ENCODE data around the gene NTSR1.

Gene NTSR1

DNA sequence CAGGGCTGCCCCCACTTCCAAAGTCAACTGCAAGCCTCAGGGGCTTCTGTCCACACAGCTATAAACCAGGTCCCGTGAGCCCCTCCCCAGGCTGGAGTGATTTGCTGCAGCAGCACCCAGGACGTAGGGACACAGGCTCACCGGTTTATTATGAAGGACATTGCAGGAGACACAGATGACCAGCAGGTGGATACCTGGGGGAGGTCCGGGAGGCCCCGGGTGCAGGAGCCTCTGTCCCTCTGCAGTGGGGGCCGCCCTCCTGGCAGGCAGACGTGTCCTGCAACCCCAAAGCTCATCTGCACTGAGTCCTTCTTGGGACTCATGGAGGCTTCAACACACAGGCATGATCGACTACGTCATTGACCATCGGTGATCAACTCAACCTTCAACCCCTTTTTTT is 14.5 kb upstream of the NTSR1 start:
- TF ChIP-seq, protein P1, sequence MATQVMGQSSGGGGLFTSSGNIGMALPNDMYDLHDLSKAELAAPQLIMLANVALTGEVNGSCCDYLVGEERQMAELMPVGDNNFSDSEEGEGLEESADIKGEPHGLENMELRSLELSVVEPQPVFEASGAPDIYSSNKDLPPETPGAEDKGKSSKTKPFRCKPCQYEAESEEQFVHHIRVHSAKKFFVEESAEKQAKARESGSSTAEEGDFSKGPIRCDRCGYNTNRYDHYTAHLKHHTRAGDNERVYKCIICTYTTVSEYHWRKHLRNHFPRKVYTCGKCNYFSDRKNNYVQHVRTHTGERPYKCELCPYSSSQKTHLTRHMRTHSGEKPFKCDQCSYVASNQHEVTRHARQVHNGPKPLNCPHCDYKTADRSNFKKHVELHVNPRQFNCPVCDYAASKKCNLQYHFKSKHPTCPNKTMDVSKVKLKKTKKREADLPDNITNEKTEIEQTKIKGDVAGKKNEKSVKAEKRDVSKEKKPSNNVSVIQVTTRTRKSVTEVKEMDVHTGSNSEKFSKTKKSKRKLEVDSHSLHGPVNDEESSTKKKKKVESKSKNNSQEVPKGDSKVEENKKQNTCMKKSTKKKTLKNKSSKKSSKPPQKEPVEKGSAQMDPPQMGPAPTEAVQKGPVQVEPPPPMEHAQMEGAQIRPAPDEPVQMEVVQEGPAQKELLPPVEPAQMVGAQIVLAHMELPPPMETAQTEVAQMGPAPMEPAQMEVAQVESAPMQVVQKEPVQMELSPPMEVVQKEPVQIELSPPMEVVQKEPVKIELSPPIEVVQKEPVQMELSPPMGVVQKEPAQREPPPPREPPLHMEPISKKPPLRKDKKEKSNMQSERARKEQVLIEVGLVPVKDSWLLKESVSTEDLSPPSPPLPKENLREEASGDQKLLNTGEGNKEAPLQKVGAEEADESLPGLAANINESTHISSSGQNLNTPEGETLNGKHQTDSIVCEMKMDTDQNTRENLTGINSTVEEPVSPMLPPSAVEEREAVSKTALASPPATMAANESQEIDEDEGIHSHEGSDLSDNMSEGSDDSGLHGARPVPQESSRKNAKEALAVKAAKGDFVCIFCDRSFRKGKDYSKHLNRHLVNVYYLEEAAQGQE (IDR thresholded peaks at IDR 0.05; ENCODE audit: insufficient replicate concordance, low read depth) = no peak
- TF ChIP-seq, protein P2, sequence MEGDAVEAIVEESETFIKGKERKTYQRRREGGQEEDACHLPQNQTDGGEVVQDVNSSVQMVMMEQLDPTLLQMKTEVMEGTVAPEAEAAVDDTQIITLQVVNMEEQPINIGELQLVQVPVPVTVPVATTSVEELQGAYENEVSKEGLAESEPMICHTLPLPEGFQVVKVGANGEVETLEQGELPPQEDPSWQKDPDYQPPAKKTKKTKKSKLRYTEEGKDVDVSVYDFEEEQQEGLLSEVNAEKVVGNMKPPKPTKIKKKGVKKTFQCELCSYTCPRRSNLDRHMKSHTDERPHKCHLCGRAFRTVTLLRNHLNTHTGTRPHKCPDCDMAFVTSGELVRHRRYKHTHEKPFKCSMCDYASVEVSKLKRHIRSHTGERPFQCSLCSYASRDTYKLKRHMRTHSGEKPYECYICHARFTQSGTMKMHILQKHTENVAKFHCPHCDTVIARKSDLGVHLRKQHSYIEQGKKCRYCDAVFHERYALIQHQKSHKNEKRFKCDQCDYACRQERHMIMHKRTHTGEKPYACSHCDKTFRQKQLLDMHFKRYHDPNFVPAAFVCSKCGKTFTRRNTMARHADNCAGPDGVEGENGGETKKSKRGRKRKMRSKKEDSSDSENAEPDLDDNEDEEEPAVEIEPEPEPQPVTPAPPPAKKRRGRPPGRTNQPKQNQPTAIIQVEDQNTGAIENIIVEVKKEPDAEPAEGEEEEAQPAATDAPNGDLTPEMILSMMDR (IDR thresholded peaks at IDR 0.05; ENCODE audit: insufficient read depth, low read length) = no peak
- TF ChIP-seq SPI1 (IDR thresholded peaks at IDR 0.05; ENCODE audit: borderline replicate concordance, low read depth) (no peak), GABPA (IDR thresholded peaks at IDR 0.05; ENCODE audit: low read depth) (no peak), POLR2AphosphoS5 (IDR thresholded peaks at IDR 0.05; ENCODE audit: low read depth) (no peak)
- H3K27me3 ChIP-seq (ENCODE audit: insufficient read depth, poor library complexity, severe bottlenecking) = no peaks in the 10 kb centered on the region
- H3K4me3 ChIP-seq (replicated peaks; ENCODE audit: insufficient read depth, low read length) = no peak overlapping the region
- H3K27ac ChIP-seq (replicated peaks) = no peak overlapping the region
- no peak for DNase-seq (ENCODE audit: low read depth in 1 of 2, low spot score in 1 of 2)

DNA sequence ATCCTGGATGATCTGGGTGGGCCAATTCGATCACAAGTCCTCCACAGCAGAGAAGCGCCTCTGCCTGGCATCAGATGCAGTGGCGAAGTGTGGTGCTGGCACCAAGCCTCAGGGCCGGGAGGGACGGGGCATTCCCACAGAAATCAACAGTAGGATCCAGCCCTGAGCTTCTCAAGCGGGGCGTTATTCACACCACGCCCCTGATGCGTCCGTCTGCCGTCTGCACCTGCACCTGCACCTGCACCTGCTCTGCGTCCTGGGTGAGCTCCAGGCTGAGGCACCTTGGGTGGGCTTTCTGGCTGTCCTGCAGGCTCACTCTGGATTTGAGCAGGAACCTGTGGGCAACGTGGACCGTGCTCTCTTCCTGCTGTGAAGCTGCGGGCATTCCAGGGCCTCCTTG is 13.8 kb upstream of the NTSR1 start:
- no peak overlapping the region for H3K27ac ChIP-seq (replicated peaks)
- no peaks in the 10 kb centered on the region for H3K27me3 ChIP-seq (ENCODE audit: insufficient read depth, poor library complexity, severe bottlenecking)
- no peak for TF ChIP-seq GABPA (IDR thresholded peaks at IDR 0.05; ENCODE audit: low read depth)
- TF ChIP-seq, protein P1 (IDR thresholded peaks at IDR 0.05; ENCODE audit: insufficient replicate concordance, low read depth) = no peak
- TF ChIP-seq POLR2AphosphoS5 (IDR thresholded peaks at IDR 0.05; ENCODE audit: low read depth) = no peak
- no peak for TF ChIP-seq SPI1 (IDR thresholded peaks at IDR 0.05; ENCODE audit: borderline replicate concordance, low read depth)
- TF ChIP-seq, protein P2 (IDR thresholded peaks at IDR 0.05; ENCODE audit: insufficient read depth, low read length) = no peak
- H3K4me3 ChIP-seq (replicated peaks; ENCODE audit: insufficient read depth, low read length) = no peak overlapping the region
- no peak for DNase-seq (ENCODE audit: low read depth in 1 of 2, low spot score in 1 of 2)

DNA sequence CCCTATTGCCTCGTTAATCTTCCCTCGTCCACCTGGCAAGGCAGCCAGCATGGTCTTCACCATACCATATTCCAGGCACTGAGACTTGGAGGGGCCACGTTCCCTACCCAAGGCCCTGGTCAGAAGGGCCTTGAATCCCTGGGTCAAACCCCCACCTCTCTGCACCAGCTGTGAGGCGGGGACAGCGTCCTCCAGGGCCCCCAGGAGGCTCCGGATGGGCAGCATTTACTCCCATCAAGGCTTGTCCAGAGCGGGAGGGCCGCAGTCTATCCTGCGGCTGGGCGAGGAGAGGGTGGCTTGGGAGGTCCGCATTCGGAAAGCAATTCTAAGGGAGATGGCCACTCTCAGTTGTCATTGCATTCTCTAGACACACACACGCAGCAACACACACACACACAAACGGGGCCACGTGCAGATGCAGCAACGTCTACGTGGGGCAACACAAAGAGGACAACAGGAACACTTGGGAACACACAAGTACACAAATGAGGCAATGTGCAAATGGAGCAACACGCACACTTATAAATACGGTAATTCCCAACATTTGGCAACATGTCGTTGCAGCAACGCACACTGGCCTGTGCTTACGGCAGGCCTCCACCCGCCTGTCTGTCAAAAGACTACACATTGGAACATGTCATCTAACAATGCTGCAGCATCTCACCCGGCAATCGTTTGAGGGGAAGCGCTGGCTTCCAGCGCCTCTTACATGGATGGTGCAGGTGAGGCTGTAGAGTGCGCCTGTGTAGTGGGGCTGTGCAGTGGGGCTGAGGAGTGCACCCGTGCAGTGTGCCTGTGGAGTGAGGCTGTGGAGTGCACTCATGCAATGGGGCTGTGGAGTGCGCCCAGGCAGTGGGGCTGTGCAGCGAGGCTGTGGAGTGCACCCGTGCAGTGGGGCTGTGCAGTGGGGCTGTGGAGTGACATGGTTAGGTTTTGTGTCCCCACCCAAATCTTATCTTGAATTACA is 12.9 kb upstream of the NTSR1 start:
- no peak for DNase-seq (ENCODE audit: low read depth in 1 of 2, low spot score in 1 of 2)
- TF ChIP-seq SPI1 (IDR thresholded peaks at IDR 0.05; ENCODE audit: borderline replicate concordance, low read depth) (no peak), POLR2AphosphoS5 (IDR thresholded peaks at IDR 0.05; ENCODE audit: low read depth) (no peak), GABPA (IDR thresholded peaks at IDR 0.05; ENCODE audit: low read depth) (no peak)
- TF ChIP-seq, protein P2 (IDR thresholded peaks at IDR 0.05; ENCODE audit: insufficient read depth, low read length) = no peak
- TF ChIP-seq, protein P1 (IDR thresholded peaks at IDR 0.05; ENCODE audit: insufficient replicate concordance, low read depth) = no peak
- H3K27ac ChIP-seq (replicated peaks) = no peak overlapping the region

More for the DNA sequence above, 12.9 kb upstream of the NTSR1 start:
- H3K4me3 ChIP-seq (replicated peaks; ENCODE audit: insufficient read depth, low read length) = no peak overlapping the region
- H3K27me3 ChIP-seq (ENCODE audit: insufficient read depth, poor library complexity, severe bottlenecking) = no peaks in the 10 kb centered on the region
